HepG2 (cell line): Measurements from ENCODE around the gene DAZAP1. TPM values are rescaled to one million over a fixed set of nuclear protein-coding genes. Genes with fewer than 3 reads are reported as not detected.

Experiments used
- ELF1 ChIP-seq: sonication (generic); formaldehyde crosslinking; IDR thresholded peaks from 2 replicates; pipeline ENCODE4 v1.4.0; 2020; ENCODE audit warnings: missing genetic modification reagents
- IKZF4 ChIP-seq: sonication (generic); formaldehyde crosslinking; IDR thresholded peaks from 2 replicates; pipeline ENCODE4 v1.5.1; 2020; ENCODE audit warnings: borderline replicate concordance, mild to moderate bottlenecking, low read depth, missing genetic modification reagents; ENCODE audit errors: not compliant biosample characterization
- JUN ChIP-seq: sonication (generic); formaldehyde crosslinking; IDR thresholded peaks from 2 replicates; pipeline ENCODE4 v1.4.0; 2020; ENCODE audit warnings: mild to moderate bottlenecking, missing genetic modification reagents
- MYPOP ChIP-seq: sonication (generic); formaldehyde crosslinking; IDR thresholded peaks from 2 replicates; pipeline ENCODE4 v1.8.1; 2023; ENCODE audit warnings: mild to moderate bottlenecking, moderate library complexity, missing genetic modification reagents
- PATZ1 ChIP-seq: sonication (generic); formaldehyde crosslinking; IDR thresholded peaks from 2 replicates; pipeline ENCODE4 v1.4.0; 2020; ENCODE audit warnings: missing genetic modification reagents
- PHF21A ChIP-seq: sonication (generic); formaldehyde crosslinking; IDR thresholded peaks from 2 replicates; pipeline ENCODE4 v1.5.0; 2020; ENCODE audit warnings: mild to moderate bottlenecking, missing genetic modification reagents
- POGZ ChIP-seq: sonication (generic); formaldehyde crosslinking; IDR thresholded peaks from 2 replicates; pipeline ENCODE4 v1.4.0; 2020; ENCODE audit warnings: mild to moderate bottlenecking, missing genetic modification reagents
- ZNF275 ChIP-seq: sonication (generic); formaldehyde crosslinking; IDR thresholded peaks from 2 replicates; pipeline ENCODE4 v1.8.0; 2022; ENCODE audit warnings: missing genetic modification reagents, mild to moderate bottlenecking, inconsistent platforms, borderline replicate concordance
- ZNF333 ChIP-seq: sonication (generic); formaldehyde crosslinking; IDR thresholded peaks from 2 replicates; pipeline ENCODE4 v1.4.0; 2020; ENCODE audit warnings: mild to moderate bottlenecking, missing genetic modification reagents, borderline replicate concordance
- ZNF777 ChIP-seq: sonication (generic); formaldehyde crosslinking; IDR thresholded peaks from 2 replicates; pipeline ENCODE4 v1.4.0; 2020; ENCODE audit warnings: missing genetic modification reagents
- ZSCAN31 ChIP-seq: sonication (generic); formaldehyde crosslinking; IDR thresholded peaks from 2 replicates; pipeline ENCODE4 v1.5.0; 2020; ENCODE audit warnings: low read depth, mild to moderate bottlenecking, missing genetic modification reagents
- polyA plus RNA-seq, 8 experiments: library from polyadenylated mRNA; depleted of rRNA in 3 of 8; stranded (reverse) in 7 of 8; unstranded in 1 of 8; fragments of >200 nt; fragmentation: Illumina TruSeq in 4 of 8; extraction: Trizol in 4 of 8; gene quantifications; 2 replicates each; pipeline versions ENCODE4 v1.2.1 to v1.2.3, GENCODE V29; 2011 to 2016; ENCODE audit warnings: low read depth in 4 of 8, missing spikeins in 1 of 8, mixed read lengths in 1 of 8; ENCODE audit not compliant: insufficient read depth in 1 of 8
- total RNA-seq, 5 experiments: library from RNA; depleted of rRNA; stranded (reverse); fragments of >200 nt; fragmentation: Illumina TruSeq; extraction: Trizol; gene quantifications; 2 replicates each; pipeline ENCODE4 v1.2.3, GENCODE V29; 2016; ENCODE audit warnings: low read depth in 1 of 5
- TF ChIP-seq, protein P1 (sequence below): sonication (generic); formaldehyde crosslinking; IDR thresholded peaks from 2 replicates; pipeline ENCODE4 v1.4.0; 2020; ENCODE audit warnings: missing genetic modification reagents
- TF ChIP-seq, protein P2 (sequence below): sonication (generic); formaldehyde crosslinking; IDR thresholded peaks from 2 replicates; pipeline ENCODE4 v1.5.0; 2020; ENCODE audit warnings: mild to moderate bottlenecking, missing genetic modification reagents, borderline replicate concordance

DAZAP1 gene
- total and polyA plus RNA-seq, 2 of the 13 experiments (the other 11 are each of a cell fraction or from before 2014, with no cell fraction given): 63.3 to 79.2 TPM

- TF ChIP-seq PATZ1 (CRISPR knock-in tag) (0 out of 2 replicates have a peak, but pooled peaks have one; percentile 7), JUN (CRISPR knock-in tag) (no peak), ZNF333 (0 out of 2 replicates have a peak, but pooled peaks have one; percentile 24), IKZF4 (CRISPR knock-in tag) (peak; percentile 22), ZSCAN31 (CRISPR knock-in tag) (no peak), ZNF275 (CRISPR knock-in tag) (0 out of 2 replicates have a peak, but pooled peaks have one; percentile 23), POGZ (CRISPR knock-in tag) (peak; percentile 11; the same call in 1 of the 2 replicates), PHF21A (CRISPR knock-in tag) (peak; percentile 6; the same call in 1 of the 2 replicates), MYPOP (no peak), ELF1 (CRISPR knock-in tag) (0 out of 2 replicates have a peak, but pooled peaks have one; percentile 1), ZNF777 (peak; percentile 16; the same call in 1 of the 2 replicates)
- TF ChIP-seq, protein P1, sequence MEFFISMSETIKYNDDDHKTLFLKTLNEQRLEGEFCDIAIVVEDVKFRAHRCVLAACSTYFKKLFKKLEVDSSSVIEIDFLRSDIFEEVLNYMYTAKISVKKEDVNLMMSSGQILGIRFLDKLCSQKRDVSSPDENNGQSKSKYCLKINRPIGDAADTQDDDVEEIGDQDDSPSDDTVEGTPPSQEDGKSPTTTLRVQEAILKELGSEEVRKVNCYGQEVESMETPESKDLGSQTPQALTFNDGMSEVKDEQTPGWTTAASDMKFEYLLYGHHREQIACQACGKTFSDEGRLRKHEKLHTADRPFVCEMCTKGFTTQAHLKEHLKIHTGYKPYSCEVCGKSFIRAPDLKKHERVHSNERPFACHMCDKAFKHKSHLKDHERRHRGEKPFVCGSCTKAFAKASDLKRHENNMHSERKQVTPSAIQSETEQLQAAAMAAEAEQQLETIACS (CRISPR knock-in tag): 0 out of 2 replicates have a peak, but pooled peaks have one; percentile 1
- TF ChIP-seq, protein P2, sequence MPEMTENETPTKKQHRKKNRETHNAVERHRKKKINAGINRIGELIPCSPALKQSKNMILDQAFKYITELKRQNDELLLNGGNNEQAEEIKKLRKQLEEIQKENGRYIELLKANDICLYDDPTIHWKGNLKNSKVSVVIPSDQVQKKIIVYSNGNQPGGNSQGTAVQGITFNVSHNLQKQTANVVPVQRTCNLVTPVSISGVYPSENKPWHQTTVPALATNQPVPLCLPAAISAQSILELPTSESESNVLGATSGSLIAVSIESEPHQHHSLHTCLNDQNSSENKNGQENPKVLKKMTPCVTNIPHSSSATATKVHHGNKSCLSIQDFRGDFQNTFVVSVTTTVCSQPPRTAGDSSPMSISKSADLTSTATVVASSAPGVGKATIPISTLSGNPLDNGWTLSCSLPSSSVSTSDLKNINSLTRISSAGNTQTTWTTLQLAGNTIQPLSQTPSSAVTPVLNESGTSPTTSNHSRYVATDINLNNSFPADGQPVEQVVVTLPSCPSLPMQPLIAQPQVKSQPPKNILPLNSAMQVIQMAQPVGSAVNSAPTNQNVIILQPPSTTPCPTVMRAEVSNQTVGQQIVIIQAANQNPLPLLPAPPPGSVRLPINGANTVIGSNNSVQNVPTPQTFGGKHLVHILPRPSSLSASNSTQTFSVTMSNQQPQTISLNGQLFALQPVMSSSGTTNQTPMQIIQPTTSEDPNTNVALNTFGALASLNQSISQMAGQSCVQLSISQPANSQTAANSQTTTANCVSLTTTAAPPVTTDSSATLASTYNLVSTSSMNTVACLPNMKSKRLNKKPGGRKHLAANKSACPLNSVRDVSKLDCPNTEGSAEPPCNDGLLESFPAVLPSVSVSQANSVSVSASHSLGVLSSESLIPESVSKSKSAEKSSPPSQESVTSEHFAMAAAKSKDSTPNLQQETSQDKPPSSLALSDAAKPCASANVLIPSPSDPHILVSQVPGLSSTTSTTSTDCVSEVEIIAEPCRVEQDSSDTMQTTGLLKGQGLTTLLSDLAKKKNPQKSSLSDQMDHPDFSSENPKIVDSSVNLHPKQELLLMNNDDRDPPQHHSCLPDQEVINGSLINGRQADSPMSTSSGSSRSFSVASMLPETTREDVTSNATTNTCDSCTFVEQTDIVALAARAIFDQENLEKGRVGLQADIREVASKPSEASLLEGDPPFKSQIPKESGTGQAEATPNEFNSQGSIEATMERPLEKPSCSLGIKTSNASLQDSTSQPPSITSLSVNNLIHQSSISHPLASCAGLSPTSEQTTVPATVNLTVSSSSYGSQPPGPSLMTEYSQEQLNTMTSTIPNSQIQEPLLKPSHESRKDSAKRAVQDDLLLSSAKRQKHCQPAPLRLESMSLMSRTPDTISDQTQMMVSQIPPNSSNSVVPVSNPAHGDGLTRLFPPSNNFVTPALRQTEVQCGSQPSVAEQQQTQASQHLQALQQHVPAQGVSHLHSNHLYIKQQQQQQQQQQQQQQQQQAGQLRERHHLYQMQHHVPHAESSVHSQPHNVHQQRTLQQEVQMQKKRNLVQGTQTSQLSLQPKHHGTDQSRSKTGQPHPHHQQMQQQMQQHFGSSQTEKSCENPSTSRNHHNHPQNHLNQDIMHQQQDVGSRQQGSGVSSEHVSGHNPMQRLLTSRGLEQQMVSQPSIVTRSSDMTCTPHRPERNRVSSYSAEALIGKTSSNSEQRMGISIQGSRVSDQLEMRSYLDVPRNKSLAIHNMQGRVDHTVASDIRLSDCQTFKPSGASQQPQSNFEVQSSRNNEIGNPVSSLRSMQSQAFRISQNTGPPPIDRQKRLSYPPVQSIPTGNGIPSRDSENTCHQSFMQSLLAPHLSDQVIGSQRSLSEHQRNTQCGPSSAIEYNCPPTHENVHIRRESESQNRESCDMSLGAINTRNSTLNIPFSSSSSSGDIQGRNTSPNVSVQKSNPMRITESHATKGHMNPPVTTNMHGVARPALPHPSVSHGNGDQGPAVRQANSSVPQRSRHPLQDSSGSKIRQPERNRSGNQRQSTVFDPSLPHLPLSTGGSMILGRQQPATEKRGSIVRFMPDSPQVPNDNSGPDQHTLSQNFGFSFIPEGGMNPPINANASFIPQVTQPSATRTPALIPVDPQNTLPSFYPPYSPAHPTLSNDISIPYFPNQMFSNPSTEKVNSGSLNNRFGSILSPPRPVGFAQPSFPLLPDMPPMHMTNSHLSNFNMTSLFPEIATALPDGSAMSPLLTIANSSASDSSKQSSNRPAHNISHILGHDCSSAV (CRISPR knock-in tag): no peak
Measured at GRCh38 chr19:1407528-1408299, at the start of gene DAZAP1 (continued).
